GM12865 (cell line): Measurements from ENCODE around the gene CHSY3.

Experiments
- DNase-seq: peaks from one replicate; pipeline ENCODE4 v3.0.0; 2010; ENCODE audit warnings: low read depth
- H3K4me3 ChIP-seq: 2 replicates; pipeline ENCODE4 v1.5.1; 2011; ENCODE audit warnings: mild to moderate bottlenecking, low read depth, low read length, control low read depth
- CTCF ChIP-seq: IDR thresholded peaks from 2 replicates; pipeline ENCODE4 v1.5.1; 2011; ENCODE audit warnings: low read length, control low read depth, low read depth, inconsistent platforms; ENCODE audit not compliant: insufficient read depth; ENCODE audit errors: missing control alignments

The CHSY3 gene

DNA sequence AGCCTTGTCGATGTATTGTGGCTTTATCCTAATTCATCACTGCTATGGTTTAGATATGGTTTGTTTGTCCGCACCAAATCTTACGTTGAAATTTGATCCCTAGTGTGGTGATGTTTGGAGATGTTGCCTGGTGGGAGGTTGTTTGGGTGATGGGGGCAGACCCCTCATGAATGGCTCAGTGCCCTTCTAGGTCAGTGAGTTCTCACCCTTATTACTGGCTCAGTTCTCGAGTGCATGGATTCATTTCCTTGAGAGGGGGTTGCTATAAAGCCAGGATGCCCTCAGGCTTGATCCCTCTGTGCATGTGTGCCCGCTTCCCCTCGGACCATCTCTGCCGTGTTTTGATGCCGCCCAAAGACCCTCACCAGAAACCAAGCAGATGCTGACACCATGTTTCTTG, 114.4 kb downstream of the CHSY3 start:
- TF ChIP-seq CTCF = no peak
- no peak for DNase-seq
- H3K4me3 ChIP-seq = no peak overlapping the region

- DNase-seq = no peak
- no peak overlapping the region for H3K4me3 ChIP-seq
- no peak for TF ChIP-seq CTCF
Measured at GRCh38 chr5:130021000-130021399, 116.7 kb downstream of the CHSY3 start.

GRCh38 chr5:130021876-130022275, 117.6 kb downstream of the CHSY3 start:
- no peak for TF ChIP-seq CTCF
- no peak overlapping the region for H3K4me3 ChIP-seq
- DNase-seq = no peak

DNA sequence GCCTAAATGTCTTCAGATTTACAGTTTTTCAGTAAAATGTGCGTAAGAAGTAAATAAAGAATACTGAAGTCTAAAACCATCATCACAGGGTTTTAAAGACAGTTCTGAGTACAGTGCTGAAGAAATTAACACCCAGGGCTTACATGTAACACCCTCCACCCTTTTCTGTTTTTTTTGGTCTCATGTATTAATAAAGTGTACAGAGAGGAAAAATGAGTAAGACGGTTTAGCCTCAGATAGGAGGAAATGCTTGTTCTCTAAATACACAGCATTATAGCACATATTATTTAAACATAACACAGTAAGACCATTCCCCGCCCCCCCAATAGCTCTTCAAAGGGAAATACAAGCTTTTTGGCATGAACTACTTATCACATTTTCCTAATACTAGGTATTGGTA, 119.3 kb downstream of the CHSY3 start:
- no peak overlapping the region for H3K4me3 ChIP-seq
- no peak for TF ChIP-seq CTCF
- DNase-seq = no peak

GRCh38 chr5:130024006-130024405, 119.7 kb downstream of the CHSY3 start:
- no peak overlapping the region for H3K4me3 ChIP-seq
- DNase-seq = no peak
- no peak for TF ChIP-seq CTCF

GRCh38 chr5:130025511-130025910, 121.2 kb downstream of the CHSY3 start:
- no peak overlapping the region for H3K4me3 ChIP-seq
- no peak for TF ChIP-seq CTCF
- DNase-seq = no peak

- no peak for DNase-seq
- no peak for TF ChIP-seq CTCF
- H3K4me3 ChIP-seq = no peak overlapping the region
Measured at GRCh38 chr5:130032807-130033206, 128.5 kb downstream of the CHSY3 start.
